Testis (tissue), 2 donors: ENCODE measurements around the gene S100A5.
"Not testable (repeated sequence)": the region's sequence is repeated elsewhere in the genome, so short reads cannot be mapped to it uniquely, and the experiment has no call there.

Experiments used
- CTCF ChIP-seq, 3 experiments: fragments of 450-650 bp in 2 of 3; fragments of 200-600 bp in 1 of 3; sonication (generic) in 1 of 3; IDR thresholded peaks; one replicate each; pipeline ENCODE4 v1.5.1; 2016 to 2019; ENCODE audit warnings: antibody characterized with exemption in 3 of 3, mild to moderate bottlenecking in 2 of 3, moderate library complexity in 1 of 3
- POLR2A ChIP-seq: fragments of 450-650 bp; IDR thresholded peaks from one replicate; pipeline ENCODE4 v1.6.1; 2017; ENCODE audit warnings: antibody characterized with exemption, mild to moderate bottlenecking, moderate library complexity

DNA sequence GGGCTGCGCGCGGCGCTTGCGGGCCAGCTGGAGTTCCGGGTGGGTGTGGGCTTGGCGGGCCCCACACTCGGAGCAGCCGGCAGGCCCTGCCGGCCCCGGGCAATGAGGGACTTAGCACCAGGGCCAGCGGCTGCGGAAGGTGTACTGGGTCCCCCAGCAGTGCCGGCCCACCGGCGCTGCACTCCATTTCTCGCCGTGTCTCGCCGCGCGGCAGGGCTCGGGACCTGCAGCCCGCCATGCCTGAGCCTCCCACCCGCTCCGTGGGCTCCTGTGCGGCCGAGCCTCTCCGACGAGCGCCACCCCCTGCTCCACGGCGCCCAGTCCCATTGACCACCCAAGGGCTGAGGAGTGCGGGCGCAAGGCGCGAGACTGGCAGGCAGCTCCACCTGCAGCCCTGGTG is 18.9 kb downstream of the S100A5 start:
- TF ChIP-seq CTCF (IDR thresholded peaks at IDR 0.05); POLR2A: not testable (repeated sequence)
